Skeletal muscle satellite cell (primary cell): ENCODE data around the gene NR3C1. TPM values are rescaled to one million over a fixed set of nuclear protein-coding genes. Genes with fewer than 3 reads are reported as not detected.

Experiments used
- H3K27me3 ChIP-seq: 2 replicates; pipeline ENCODE4 v1.7.0; 2013; ENCODE audit warnings: low read length; ENCODE audit not compliant: control insufficient read depth, insufficient read depth
- H3K36me3 ChIP-seq: 2 replicates; pipeline ENCODE4 v1.7.0; 2013; ENCODE audit warnings: mild to moderate bottlenecking, control low read depth, low read length; ENCODE audit not compliant: insufficient read depth
- H3K4me1 ChIP-seq: 2 replicates; pipeline ENCODE4 v1.7.0; 2013; ENCODE audit warnings: low read length; ENCODE audit not compliant: control insufficient read depth, insufficient read depth
- H3K4me2 ChIP-seq: 2 replicates; pipeline ENCODE4 v1.7.0; 2013; ENCODE audit warnings: mild to moderate bottlenecking, low read length
- H3K4me3 ChIP-seq: 2 replicates; pipeline ENCODE4 v1.7.0; 2013; ENCODE audit warnings: low read length
- H3K9ac ChIP-seq: 2 replicates; pipeline ENCODE4 v1.7.0; 2013; ENCODE audit warnings: mild to moderate bottlenecking, low read depth, low read length, moderate library complexity
- H3K9me3 ChIP-seq: replicated peaks from 2 replicates; pipeline ENCODE4 v1.7.0; 2013; ENCODE audit warnings: mild to moderate bottlenecking, control low read depth, low read length
- small RNA-seq: library from RNA; depleted of rRNA; stranded (forward); fragments of <200 nt; gene quantifications from one replicate; pipeline ENCODE3, GENCODE V24; 2012

NR3C1 gene

DNA sequence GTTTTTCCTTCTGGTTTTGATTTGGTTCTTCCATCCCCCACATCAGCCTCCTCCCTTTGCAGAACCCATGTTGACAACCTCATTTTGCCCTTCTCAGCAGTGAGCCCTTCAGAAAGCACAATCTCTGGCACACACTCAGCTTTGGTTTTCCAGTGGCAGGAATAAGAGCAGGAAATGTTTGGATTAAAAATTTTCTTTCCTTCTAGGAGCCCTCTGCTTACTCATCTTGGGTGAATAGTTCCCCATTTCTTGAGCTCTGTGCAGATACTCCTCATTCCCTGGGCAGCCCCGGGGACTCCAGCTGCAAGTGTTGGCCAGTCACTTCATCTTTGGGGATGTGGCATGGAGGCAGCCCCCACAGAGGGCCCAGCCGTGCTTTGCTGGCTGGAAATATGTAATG, 170.5 kb downstream of the NR3C1 start:
- no peak overlapping the region for H3K4me3 ChIP-seq
- H3K4me2 ChIP-seq, result peak overlapping the region; percentile 43
- H3K4me1 ChIP-seq, result peaks cover 27% of the 10 kb centered on the region
- H3K9me3 ChIP-seq, result no peaks in the 10 kb centered on the region
- no peak overlapping the region for H3K9ac ChIP-seq
- no peaks in the 10 kb centered on the region for H3K36me3 ChIP-seq
- no peaks in the 10 kb centered on the region for H3K27me3 ChIP-seq

DNA sequence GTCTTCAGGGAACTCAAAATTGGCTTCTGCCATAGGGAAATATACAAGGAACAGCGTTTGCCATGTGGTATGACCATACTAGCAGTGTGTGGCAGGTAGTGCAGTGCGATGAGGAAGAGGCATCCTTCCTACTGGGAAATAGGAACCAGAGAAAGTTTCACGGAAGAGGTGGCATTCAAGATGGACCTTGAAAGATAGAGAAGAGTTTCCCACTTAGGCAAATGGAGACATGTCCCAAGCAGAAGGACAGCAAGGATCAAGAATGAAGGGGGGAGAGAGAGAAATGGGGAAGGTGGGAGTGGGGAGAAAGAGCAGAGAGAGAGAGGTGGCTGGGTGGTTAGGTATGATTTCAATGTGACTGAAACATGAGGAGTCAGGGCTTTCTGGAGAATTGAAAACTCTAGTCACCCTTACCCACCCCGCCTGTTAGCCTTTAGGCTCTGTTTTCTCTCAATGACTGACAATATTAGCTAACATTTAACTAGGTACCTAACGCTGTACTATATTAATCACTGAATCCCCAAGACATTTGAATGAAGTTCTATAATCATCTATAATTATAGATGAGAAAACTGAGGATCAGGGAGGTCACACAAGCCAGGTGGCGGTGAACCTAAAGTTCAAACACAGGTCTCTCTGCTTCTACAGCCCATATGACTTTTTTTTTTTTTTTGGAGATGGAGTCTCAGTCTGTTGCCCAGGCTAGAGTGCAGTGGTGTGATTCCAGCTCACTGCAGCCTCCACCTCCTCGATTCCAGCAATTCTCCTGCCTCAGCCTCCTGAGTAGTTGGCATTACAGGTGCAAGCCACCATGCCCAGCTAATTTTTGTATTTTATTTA, 171.3 kb downstream of the NR3C1 start:
- H3K9ac ChIP-seq, result no peak overlapping the region
- no peaks in the 10 kb centered on the region for H3K36me3 ChIP-seq
- no peak overlapping the region for H3K4me2 ChIP-seq
- H3K9me3 ChIP-seq, result no peaks in the 10 kb centered on the region
- H3K4me1 ChIP-seq, result peaks cover 27% of the 10 kb centered on the region
- no peaks in the 10 kb centered on the region for H3K27me3 ChIP-seq
- H3K4me3 ChIP-seq, result no peak overlapping the region

DNA sequence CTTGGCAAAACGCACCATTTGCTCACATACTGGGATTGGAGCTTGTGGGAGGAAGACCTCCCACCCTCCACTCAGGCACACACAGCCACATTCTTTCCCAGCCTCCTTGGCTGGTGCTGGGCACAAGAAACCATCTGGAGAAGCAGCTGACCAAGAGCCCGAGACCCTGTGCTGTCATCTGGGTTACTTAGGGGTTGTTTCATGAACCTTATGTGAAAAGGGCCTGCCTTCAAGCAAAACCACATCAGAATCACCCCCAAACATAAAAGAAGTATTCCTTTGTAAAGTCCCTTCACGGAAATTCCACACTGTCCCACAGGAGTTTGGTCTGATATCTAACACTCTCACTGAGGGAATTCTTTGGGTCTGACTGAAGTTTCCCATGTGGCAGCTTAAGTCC, 172.1 kb downstream of the NR3C1 start:
- H3K4me2 ChIP-seq, result no peak overlapping the region
- H3K36me3 ChIP-seq, result no peaks in the 10 kb centered on the region
- H3K27me3 ChIP-seq, result no peaks in the 10 kb centered on the region
- peaks cover 27% of the 10 kb centered on the region for H3K4me1 ChIP-seq
- no peak overlapping the region for H3K4me3 ChIP-seq
- no peak overlapping the region for H3K9ac ChIP-seq
- no peaks in the 10 kb centered on the region for H3K9me3 ChIP-seq

DNA sequence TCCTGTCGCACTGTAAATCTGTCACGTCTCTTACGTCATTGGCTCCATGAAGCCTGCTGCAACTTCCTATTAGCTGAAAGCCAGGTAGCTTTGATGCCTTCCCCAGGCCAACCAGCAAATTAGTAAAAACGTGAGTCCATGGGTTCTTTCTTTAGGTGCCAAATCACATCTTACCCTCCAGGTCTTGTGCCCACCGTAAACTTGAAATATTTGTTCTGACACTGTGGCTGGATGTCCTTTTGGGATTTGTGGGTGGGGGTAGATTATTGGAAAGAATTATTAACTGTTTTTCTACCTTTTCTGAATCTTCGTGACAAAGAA, 172.8 kb downstream of the NR3C1 start:
- no peak overlapping the region for H3K4me3 ChIP-seq
- no peak overlapping the region for H3K4me2 ChIP-seq
- no peaks in the 10 kb centered on the region for H3K27me3 ChIP-seq
- H3K4me1 ChIP-seq, result peaks cover 26% of the 10 kb centered on the region
- no peak overlapping the region for H3K9ac ChIP-seq
- H3K9me3 ChIP-seq, result no peaks in the 10 kb centered on the region
- H3K36me3 ChIP-seq, result no peaks in the 10 kb centered on the region

DNA sequence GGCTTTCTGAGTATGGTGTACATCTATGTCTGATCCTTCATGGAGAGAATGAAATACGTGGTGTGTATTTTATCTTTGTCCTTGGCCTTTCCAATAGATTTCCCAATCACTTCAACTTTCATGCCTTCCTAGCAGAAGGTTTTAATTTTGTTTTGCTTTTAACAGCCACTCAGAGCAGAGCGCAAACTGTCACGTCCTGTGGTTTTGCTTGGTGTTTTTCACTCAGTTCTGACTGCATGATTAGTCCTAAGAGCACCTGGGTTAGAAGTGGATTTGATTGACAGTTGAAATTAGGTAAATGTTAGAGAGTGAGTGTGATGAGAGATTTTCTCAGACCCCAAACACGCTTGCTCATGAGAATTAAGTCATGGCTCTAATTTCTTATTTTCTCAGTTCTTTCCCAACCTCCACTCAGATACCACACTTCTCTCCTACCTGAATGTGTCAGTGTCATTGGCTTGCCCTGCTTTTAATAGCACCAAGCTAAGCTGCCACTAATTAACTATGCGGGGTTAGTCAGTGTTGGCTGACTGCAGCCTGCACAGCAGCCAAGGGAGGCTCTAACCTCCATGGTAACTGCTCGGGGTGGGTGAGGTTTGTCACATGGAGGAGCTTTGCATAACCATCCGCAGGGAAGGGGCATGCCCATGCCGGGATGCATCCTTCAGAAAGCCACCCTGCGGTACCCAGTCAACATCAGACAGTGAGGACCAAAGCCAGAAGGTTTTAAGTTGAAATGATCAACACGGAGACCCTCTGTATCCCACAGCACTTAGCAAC, 173.4 kb downstream of the NR3C1 start:
- Histone ChIP-seq H3K4me3 (no peak overlapping the region), H3K36me3 (no peaks in the 10 kb centered on the region), H3K9ac (no peak overlapping the region), H3K27me3 (no peaks in the 10 kb centered on the region), H3K4me1 (peaks cover 21% of the 10 kb centered on the region), H3K9me3 (no peaks in the 10 kb centered on the region), H3K4me2 (peak overlapping the region; percentile 1)

DNA sequence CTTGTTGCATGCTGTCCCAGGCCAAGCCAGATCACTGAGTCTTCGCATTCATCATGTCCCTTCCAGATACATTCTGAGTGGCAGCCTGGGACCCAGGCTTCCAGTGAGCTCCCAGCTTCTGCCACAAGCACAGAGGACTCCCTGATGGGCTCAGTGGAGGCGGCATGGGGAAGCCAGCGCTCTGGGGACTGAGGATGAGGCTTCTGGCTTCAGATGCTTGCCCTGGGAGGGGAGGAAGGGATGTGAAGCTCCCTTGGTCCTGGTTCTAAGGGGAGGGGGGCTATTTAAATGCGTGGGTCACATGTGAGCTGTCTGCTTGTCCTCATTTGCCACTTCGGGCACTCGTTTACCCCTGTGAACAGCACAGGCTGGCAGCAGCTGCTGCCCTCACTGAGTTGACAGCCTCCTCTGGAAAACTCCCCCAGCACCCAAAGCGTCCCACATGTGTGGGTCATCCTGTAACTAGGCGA, 174.0 kb downstream of the NR3C1 start:
- H3K9ac ChIP-seq, result no peak overlapping the region
- no peak overlapping the region for H3K4me3 ChIP-seq

DNA sequence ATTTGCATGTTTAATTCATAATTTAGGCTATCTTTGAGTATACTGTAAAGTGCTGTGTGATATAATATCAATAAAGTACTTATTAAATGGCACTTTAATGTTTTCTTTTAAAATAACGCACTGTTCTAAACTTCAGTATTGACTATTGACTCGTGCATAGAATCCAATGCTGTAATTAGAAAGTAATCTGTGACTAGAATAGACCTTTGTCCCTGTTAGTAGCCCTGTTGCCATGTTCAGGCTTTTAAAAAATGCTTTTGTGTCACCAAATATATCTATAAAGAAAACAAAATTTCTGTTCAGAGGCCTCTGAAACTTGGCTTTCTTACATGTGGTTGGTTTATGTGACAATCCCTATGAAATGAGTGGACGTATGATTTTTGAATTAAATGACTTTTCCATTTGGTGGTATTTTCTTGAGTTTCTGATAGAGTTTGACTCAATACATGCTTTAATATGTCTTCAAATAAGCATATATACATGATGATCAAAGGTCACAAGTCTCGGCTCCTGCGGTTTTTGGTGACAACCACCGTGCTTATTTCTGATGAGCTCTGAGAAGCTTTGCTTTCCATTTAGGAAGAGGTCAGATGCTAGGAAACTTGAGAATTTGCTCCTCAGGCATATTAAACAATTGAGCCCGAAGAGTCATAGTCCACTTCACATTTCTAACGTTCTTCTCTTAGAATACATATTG, 174.7 kb downstream of the NR3C1 start:
- Histone ChIP-seq H3K4me1 (peaks cover 18% of the 10 kb centered on the region), H3K36me3 (no peaks in the 10 kb centered on the region), H3K4me3 (no peak overlapping the region), H3K4me2 (no peak overlapping the region), H3K9me3 (no peaks in the 10 kb centered on the region), H3K27me3 (no peaks in the 10 kb centered on the region), H3K9ac (no peak overlapping the region)

More for the DNA sequence above, 174.0 kb downstream of the NR3C1 start:
- Histone ChIP-seq H3K36me3 (no peaks in the 10 kb centered on the region), H3K4me2 (no peak overlapping the region), H3K4me1 (peaks cover 18% of the 10 kb centered on the region), H3K27me3 (no peaks in the 10 kb centered on the region), H3K9me3 (no peaks in the 10 kb centered on the region)

Small RNA genes lying within 50 kb of the gene (small RNA-seq; reads per million reads assigned to genes)
- gene AC091925.2, result not detected
